Mesenchymal stem cell (in vitro differentiated cells and primary cell): Measurements from ENCODE around the gene FOXI1.

Experiments
- DNase-seq: peaks from one replicate; pipeline ENCODE4 v3.0.0-alpha.2; 2013
- H2AFZ ChIP-seq: one replicate; pipeline ENCODE4 v1.6.1; 2013; ENCODE audit warnings: low read depth, mild to moderate bottlenecking, control low read depth, inconsistent platforms, low read length, moderate library complexity
- H2AK5ac ChIP-seq: 2 replicates; pipeline ENCODE4 v1.6.1; 2013; ENCODE audit warnings: low read length, moderate library complexity, mild to moderate bottlenecking, inconsistent platforms; ENCODE audit not compliant: severe bottlenecking
- H2BK120ac ChIP-seq: one replicate; pipeline ENCODE4 v1.6.1; 2013; ENCODE audit warnings: low read depth, mild to moderate bottlenecking, inconsistent platforms, low read length, moderate library complexity
- H2BK12ac ChIP-seq, 2 experiments: one replicate each; pipeline ENCODE4 v1.6.1; 2013; ENCODE audit warnings: inconsistent platforms in 2 of 2, low read length in 2 of 2, mild to moderate bottlenecking in 2 of 2, moderate library complexity in 2 of 2, control low read depth in 1 of 2
- H2BK15ac ChIP-seq: one replicate; pipeline ENCODE4 v1.6.1; 2013; ENCODE audit warnings: mild to moderate bottlenecking, low read depth, inconsistent platforms; ENCODE audit not compliant: poor library complexity, severe bottlenecking
- H2BK5ac ChIP-seq: 2 replicates; pipeline ENCODE4 v1.6.1; 2013; ENCODE audit warnings: low read depth, mild to moderate bottlenecking, low read length, control low read depth, inconsistent platforms; ENCODE audit not compliant: poor library complexity, severe bottlenecking
- H3K14ac ChIP-seq, 2 experiments: one replicate each; pipeline ENCODE4 v1.6.1; 2013; ENCODE audit warnings: inconsistent platforms in 2 of 2, low read length in 2 of 2, control low read depth in 1 of 2, mild to moderate bottlenecking in 1 of 2, moderate library complexity in 1 of 2
- H3K18ac ChIP-seq, 2 experiments: one replicate each; pipeline ENCODE4 v1.6.1; 2013; ENCODE audit warnings: inconsistent platforms in 2 of 2, low read length in 2 of 2, control low read depth in 1 of 2, low read depth in 1 of 2, mild to moderate bottlenecking in 1 of 2
- H3K23ac ChIP-seq, 2 experiments: one replicate each; pipeline ENCODE4 v1.6.1; 2013; ENCODE audit warnings: inconsistent platforms in 2 of 2, low read length in 2 of 2, mild to moderate bottlenecking in 2 of 2, moderate library complexity in 2 of 2, control low read depth in 1 of 2
- H3K27ac ChIP-seq: 2 replicates; pipeline ENCODE4 v1.5.1; 2013; ENCODE audit warnings: mild to moderate bottlenecking, moderate library complexity, low read length, control low read depth, inconsistent platforms; ENCODE audit not compliant: poor library complexity, severe bottlenecking
- H3K27me3 ChIP-seq, 2 experiments: 2 replicates each; pipeline versions ENCODE4 v1.6.1 to v1.7.0; 2013; ENCODE audit warnings: low read length in 2 of 2, mild to moderate bottlenecking in 2 of 2, moderate library complexity in 2 of 2, control low read depth in 1 of 2, inconsistent platforms in 1 of 2; ENCODE audit not compliant: control insufficient read depth in 1 of 2, insufficient read depth in 1 of 2
- H3K36me3 ChIP-seq, 2 experiments: 2 replicates each; pipeline versions ENCODE4 v1.6.1 to v1.7.0; 2013; ENCODE audit warnings: low read length in 2 of 2, control low read depth in 1 of 2, inconsistent platforms in 1 of 2, low read depth in 1 of 2, mild to moderate bottlenecking in 1 of 2; ENCODE audit not compliant: insufficient read depth in 2 of 2, control insufficient read depth in 1 of 2
- H3K4ac ChIP-seq, 2 experiments: one replicate each; pipeline ENCODE4 v1.6.1; 2013; ENCODE audit warnings: inconsistent platforms in 2 of 2, low read length in 2 of 2, mild to moderate bottlenecking in 2 of 2, moderate library complexity in 2 of 2, control low read depth in 1 of 2, low read depth in 1 of 2
- H3K4me1 ChIP-seq: 2 replicates; pipeline ENCODE4 v1.6.1; 2013; ENCODE audit warnings: low read depth, low read length, control low read depth; ENCODE audit not compliant: control insufficient read depth, insufficient read depth
- H3K4me2 ChIP-seq: 2 replicates; pipeline ENCODE4 v1.6.1; 2013; ENCODE audit warnings: low read length, mild to moderate bottlenecking, inconsistent platforms; ENCODE audit not compliant: poor library complexity, severe bottlenecking
- H3K4me3 ChIP-seq, 2 experiments: 2 replicates each; pipeline versions ENCODE4 v1.5.1 to v1.7.0; 2013; ENCODE audit warnings: low read length in 2 of 2, mild to moderate bottlenecking in 2 of 2, control low read depth in 1 of 2, low read depth in 1 of 2; ENCODE audit not compliant: insufficient read depth in 1 of 2
- H3K79me1 ChIP-seq: replicated peaks from 2 replicates; pipeline ENCODE4 v1.6.1; 2013; ENCODE audit warnings: mild to moderate bottlenecking, control low read depth, low read length, inconsistent platforms; ENCODE audit not compliant: poor library complexity, severe bottlenecking
- H3K9ac ChIP-seq: 2 replicates; pipeline ENCODE4 v1.7.0; 2013; ENCODE audit warnings: mild to moderate bottlenecking, low read length, moderate library complexity
- H3K9me3 ChIP-seq: 2 replicates; pipeline ENCODE4 v1.7.0; 2013; ENCODE audit warnings: mild to moderate bottlenecking, low read length; ENCODE audit not compliant: control insufficient read depth
- H4K8ac ChIP-seq: one replicate; pipeline ENCODE4 v1.6.1; 2013; ENCODE audit warnings: inconsistent platforms, mild to moderate bottlenecking, low read length, moderate library complexity
- H4K91ac ChIP-seq: one replicate; pipeline ENCODE4 v1.6.1; 2013; ENCODE audit warnings: mild to moderate bottlenecking, low read length, inconsistent platforms
- WGBS: methylation state at CpG from one replicate; pipeline ENCODE4 v1.1.7; 2013; ENCODE audit warnings: mixed read lengths; 5-methylcytosine and 5-hydroxymethylcytosine counted together

FOXI1 gene

DNA sequence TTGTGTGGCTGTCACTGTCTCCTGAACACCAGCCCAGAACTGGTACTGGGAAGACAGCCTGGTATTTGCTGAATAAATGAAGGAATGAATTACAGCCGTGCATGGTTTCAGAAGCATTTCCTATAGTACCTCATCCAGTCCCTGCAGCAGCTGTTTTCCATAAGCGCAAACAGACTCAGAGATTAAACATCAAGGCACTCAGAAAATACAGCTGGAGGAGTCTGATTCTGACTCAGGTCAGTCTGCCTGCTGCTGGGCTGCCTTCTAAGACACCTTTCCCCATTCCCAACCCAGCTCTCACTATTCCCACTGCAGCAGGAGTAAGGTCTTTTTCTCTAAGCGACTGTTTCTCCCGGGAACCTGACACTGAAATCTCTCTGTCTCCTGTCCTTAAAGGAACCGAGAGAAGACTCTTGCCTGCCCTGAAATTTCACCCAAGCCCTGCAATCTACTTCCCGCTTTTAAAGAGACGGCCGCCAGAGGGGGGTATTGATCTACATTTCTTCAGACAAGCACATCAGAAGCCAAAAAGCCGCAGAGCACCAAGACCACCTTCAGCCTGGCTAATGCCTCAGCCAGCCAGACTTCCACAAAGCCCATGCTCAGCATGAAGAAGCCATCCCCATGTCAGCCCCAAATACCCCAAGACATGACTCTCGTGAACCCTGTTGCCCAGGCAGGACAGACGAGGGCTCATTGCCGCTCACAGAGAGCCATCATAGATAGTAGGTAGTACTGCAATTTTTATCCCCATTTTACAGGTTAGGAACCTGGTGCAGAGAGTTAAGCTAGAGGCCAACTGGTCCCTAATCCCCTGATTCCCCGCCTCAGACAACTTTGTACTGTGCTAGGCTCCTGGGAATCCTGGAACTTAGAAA, 5.4 kb upstream of the FOXI1 start:
- Histone ChIP-seq H2BK120ac (no peak overlapping the region), H3K23ac (no peak overlapping the region), H3K18ac (no peak overlapping the region), H3K9ac (no peak overlapping the region), H2AK5ac (no peak overlapping the region), H4K8ac (no peak overlapping the region), H2AFZ (no peak overlapping the region), H3K4me2 (no peak overlapping the region), H2BK15ac (no peak overlapping the region), H3K27ac (no peak overlapping the region), H3K4me3 (no peak overlapping the region), H3K14ac (no peak overlapping the region), H4K91ac (no peak overlapping the region), H3K9me3 (no peaks in the 10 kb centered on the region), H3K4me1 (peaks cover 1% of the 10 kb centered on the region), H3K36me3 (no peaks in the 10 kb centered on the region), H2BK12ac (no peak overlapping the region), H3K4ac (no peak overlapping the region), H2BK5ac (no peak overlapping the region), H3K27me3 (peaks cover 3 to 31% of the 10 kb centered on the region in 2 experiments), H3K79me1 (no peaks in the 10 kb centered on the region)
- whole genome bisulfite sequencing: 19% methylated on average over 11 of the region's 13 CpGs
- DNase-seq: peak; percentile 80

DNA sequence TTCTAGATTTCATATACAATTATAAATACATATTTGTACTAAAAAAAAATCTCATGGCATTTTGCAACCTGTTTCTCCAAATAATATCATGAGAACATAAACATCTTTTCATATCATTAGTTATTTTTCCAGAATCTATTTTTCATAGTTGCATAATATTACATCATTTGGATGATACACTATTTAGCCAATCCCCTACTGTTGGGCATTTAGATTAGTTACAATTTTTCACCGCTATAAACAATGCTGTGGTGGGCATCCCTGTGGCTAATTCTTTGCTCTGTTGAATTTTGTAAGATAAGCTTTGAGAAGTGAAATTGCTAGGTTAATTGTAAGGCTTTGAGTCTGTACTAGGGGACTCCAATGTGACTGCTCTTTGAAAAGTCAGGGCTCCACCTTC, 2.2 kb upstream of the FOXI1 start:
- Histone ChIP-seq H2BK120ac (no peak overlapping the region), H2BK5ac (no peak overlapping the region), H2AK5ac (no peak overlapping the region), H2BK15ac (no peak overlapping the region), H3K14ac (no peak overlapping the region), H3K18ac (no peak overlapping the region), H2BK12ac (no peak overlapping the region), H3K23ac (no peak overlapping the region), H2AFZ (no peak overlapping the region), H3K4ac (no peak overlapping the region), H3K27me3 (peaks cover 4 to 36% of the 10 kb centered on the region in 2 experiments), H3K9ac (no peak overlapping the region), H3K4me3 (no peak overlapping the region), H4K8ac (no peak overlapping the region), H3K79me1 (no peaks in the 10 kb centered on the region), H4K91ac (no peak overlapping the region), H3K9me3 (no peaks in the 10 kb centered on the region), H3K4me1 (peaks cover 1% of the 10 kb centered on the region), H3K36me3 (no peaks in the 10 kb centered on the region), H3K27ac (no peak overlapping the region), H3K4me2 (no peak overlapping the region)
- DNase-seq: no peak
- 100% methylated on average over 1 of the region's 1 CpG for WGBS

GRCh38 chr5:170104299-170104698, 1.4 kb upstream of the FOXI1 start:
- Histone ChIP-seq H3K27ac (no peak overlapping the region), H3K18ac (no peak overlapping the region), H4K91ac (no peak overlapping the region), H3K14ac (no peak overlapping the region), H3K27me3 (peaks cover 9 to 44% of the 10 kb centered on the region in 2 experiments), H3K4me2 (no peak overlapping the region), H2BK15ac (no peak overlapping the region), H2AFZ (no peak overlapping the region), H3K4ac (no peak overlapping the region), H2BK12ac (no peak overlapping the region), H4K8ac (no peak overlapping the region), H3K4me3 (no peak overlapping the region), H3K9ac (no peak overlapping the region), H3K4me1 (peaks cover 3% of the 10 kb centered on the region), H3K36me3 (no peaks in the 10 kb centered on the region), H2AK5ac (no peak overlapping the region), H3K79me1 (no peaks in the 10 kb centered on the region), H2BK120ac (no peak overlapping the region), H3K23ac (no peak overlapping the region), H2BK5ac (no peak overlapping the region), H3K9me3 (no peaks in the 10 kb centered on the region)
- DNase-seq: no peak
- 81% methylated on average over 5 of the region's 6 CpGs for WGBS

DNA sequence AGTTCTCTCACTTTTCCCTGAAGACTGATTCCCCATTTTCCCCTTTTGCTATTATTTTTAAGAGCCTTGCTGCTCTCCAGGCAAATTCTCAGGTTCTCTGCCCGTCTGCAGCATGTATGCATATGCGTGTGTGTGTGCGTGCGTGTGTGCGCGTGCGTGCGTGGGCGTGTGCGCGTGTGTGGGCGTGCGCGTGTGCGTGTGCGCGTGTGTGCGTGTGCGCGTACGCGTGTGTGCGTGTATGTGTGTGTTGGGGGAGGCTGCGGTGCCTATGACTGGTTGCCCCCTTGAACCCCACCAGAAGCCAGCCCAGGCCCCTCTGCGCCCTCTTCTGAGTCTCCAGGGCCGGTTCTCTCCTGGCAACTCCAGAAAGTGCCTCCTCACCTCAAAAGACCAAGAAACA, 987 bp upstream of the FOXI1 start:
- Histone ChIP-seq H3K27ac (no peak overlapping the region), H3K4ac (no peak overlapping the region), H3K4me3 (no peak overlapping the region), H2AK5ac (no peak overlapping the region), H4K8ac (no peak overlapping the region), H3K18ac (no peak overlapping the region), H2AFZ (peak overlapping the region; percentile 14), H2BK12ac (no peak overlapping the region), H3K23ac (no peak overlapping the region), H3K9me3 (no peaks in the 10 kb centered on the region), H3K27me3 (peaks cover 11 to 49% of the 10 kb centered on the region in 2 experiments), H3K4me1 (peaks cover 3% of the 10 kb centered on the region), H2BK15ac (no peak overlapping the region), H2BK120ac (no peak overlapping the region), H4K91ac (no peak overlapping the region), H3K79me1 (no peaks in the 10 kb centered on the region), H3K14ac (peak overlapping the region in 1 of 2 experiments; percentile 92), H2BK5ac (no peak overlapping the region), H3K9ac (no peak overlapping the region), H3K4me2 (no peak overlapping the region), H3K36me3 (no peaks in the 10 kb centered on the region)
- 93% methylated on average over 12 of the region's 26 CpGs for WGBS
- DNase-seq: no peak
